HPDE6-E6E7 (cell line): Measurements from ENCODE around the gene TSPAN19.

Experiments used
- DNase-seq: peaks from one replicate; pipeline ENCODE4 v3.0.0; 2011; ENCODE audit warnings: missing footprints; ENCODE audit errors: extremely low spot score

TSPAN19 gene

DNA sequence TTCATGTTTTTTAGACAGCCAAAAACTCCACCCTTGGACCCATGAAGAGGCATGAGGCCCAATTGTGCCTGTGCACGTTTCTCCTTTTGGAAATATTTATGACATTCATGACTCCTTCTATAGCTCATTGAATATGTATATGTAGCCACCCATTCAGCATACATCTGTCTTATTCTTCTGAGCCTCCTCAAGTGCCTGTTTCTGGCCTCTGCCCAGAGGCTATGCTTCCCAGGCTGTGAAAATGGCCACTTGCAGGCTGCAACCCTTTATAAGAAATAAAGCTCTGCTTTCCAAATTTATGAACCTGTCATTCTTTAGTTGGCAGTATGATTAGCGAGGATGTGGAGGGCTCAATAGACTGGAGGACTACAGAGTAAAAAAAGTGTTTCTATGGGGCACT lies 35.3 kb downstream of the TSPAN19 start:
- no peak for DNase-seq

DNA sequence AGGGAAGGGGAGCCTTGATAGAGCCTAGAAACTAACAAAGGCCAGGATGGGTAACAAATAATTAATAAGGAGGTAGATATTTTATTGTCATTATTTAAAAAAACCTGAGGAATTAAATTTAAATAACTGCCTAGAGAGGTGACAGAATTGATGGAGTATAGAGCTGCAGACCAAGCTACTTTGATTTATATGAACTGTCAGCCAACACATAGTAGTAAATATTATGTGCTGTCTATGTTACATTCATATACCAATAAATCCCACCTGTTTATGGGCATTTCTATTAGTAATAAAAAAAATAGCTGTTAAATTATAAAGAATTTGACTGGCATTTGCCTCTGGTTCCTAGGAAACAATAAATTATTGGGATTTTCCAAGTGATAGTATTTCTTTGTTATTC lies 37.7 kb downstream of the TSPAN19 start:
- no peak for DNase-seq

DNA sequence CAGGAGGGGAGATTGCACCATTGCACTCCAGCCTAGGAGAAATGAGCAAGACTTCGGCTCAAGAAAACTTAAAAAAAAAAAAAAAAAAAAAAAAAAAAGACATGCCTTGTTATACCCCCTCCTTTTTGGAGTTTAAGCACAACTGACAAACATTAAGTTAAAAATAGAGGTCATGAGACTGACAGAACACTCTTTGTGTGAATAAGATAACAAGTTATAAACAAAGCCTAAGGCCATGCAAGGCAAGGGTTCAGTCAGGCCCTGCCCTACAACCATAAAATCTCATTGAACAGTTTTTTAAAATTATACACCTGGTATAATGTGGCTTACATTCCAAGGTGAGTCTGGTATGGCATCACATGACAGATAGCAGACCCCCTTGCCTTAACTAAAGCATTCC lies 39.3 kb downstream of the TSPAN19 start:
- DNase-seq, result no peak

DNA sequence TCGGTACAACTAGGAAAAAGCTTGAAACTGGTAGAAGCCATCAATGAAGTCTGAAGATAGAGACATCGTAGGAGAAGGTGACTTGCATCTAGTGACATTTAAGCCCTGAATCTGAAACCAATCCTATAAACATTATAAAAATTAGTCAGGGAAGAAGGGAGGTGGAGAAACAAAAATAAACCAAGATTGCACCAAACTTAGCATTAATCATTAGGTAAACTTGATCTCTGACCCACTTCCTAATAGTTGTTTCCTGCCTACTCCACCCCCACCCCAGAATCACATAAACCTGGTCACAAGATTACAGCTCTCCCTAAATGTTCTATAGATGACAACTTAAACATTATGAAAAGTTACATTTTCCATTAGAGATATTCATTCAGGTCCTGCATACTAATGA lies 40.4 kb downstream of the TSPAN19 start:
- no peak for DNase-seq

DNA sequence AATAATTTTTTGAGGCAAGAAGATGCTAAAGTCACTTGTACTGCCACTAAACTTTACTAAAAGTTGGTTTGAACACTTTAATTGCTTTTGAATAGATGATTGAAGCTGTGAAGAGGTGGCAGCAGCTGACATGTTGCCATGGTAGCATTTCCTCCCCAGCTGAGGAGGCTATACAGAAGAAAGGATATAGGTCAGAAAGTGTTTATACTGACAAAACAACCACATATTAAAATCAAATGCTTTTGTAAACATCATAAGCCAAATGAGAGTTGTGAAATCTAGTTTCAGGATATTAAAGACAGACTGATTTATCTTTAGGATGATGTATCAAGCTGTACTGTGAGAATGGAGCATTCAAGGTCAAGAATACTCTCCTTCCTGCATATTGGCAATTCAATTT lies 41.7 kb downstream of the TSPAN19 start:
- no peak for DNase-seq

DNA sequence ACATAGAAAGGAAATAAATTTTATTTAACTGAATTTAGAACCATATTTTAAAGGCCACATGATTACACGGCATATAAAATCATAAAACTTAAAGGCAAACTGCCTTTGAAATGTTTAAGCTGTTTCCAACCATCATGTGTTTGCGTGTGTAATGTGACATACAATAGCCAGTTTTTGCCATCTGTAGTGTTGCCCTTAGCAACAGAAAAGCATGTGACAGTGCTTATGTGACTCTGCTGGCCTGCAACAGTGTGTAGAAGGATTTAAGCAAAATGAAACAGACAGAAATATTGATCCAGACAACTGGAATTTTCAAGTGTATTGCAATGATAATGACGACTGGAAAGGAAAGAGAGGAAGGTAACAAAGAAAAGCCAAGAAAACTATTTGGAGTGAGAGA lies 49.5 kb downstream of the TSPAN19 start:
- no peak for DNase-seq

DNA sequence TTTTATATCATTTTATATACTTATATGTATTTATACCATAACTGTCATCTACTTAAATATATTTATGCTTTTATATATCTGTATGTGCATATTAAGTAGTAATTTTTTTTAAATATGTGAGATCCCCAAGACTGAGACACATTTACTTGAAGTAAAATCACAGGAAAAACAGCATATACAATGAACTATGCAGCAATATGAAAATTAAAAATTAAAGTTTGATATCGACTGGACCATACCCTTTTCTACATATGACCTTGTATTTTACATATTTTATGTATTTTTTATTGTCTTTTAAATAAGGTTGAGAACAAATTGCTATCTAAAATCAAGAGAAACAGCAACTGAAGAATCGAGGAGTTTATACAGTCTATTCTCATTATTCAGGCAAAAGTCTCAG lies 50.0 kb downstream of the TSPAN19 start:
- DNase-seq, result no peak

DNA sequence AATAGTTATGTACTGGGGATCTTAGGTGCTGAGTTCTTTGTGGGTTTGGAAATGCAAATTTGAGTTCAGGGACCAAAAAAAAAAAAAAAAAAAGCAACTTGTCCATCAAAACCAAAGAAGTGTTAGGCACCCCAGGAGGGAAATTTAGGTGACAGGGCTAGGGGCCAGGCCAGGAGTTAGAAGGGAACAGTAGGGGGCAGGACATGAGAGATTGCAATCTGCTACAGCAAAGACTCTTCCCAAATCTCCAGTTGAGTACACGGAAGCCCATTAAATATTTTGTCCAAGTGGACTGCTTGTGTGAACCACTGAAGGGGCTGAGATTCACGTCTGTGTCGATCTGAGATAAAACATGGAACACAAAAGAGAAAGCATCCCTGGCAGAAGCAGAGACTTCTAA lies 52.8 kb downstream of the TSPAN19 start:
- no peak for DNase-seq

DNA sequence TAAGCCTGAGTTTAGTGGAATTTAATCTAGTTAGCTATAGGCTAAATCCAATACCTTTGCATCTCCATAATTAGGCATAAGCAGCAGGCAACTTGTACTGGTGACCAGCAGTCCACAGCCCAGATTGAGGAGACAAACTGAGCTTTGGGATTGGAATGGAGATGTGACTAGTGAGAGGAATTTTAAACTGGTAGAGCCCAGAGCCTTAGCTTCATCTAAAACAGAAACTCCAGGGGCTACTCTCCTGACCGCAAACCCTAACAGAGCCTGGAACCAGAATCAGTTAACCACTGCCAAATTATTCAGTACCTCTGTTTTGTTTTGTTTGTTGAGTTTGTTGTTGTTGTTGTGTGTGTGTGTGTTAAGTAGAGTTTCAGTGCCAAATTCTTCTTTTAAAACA lies 53.2 kb downstream of the TSPAN19 start:
- DNase-seq, result no peak

DNA sequence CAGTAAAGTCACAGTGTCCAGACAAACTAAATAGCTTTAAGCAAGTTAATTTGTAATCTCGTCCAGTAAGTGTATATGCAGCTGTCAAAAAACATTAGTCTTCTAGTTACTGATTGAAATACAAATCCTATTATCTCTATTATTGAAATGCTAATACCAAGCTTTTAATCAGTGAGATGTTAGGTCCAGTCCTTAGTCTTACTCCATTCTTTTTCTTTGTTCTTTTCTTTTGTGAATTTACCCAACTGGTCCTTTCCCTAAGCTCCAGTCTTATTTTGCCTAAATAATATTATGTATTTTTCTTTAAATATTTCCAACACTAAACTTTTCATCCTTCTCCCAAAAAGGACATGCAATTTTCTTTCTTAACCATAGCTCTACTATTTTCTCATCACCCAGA lies 57.2 kb downstream of the TSPAN19 start:
- no peak for DNase-seq

DNA sequence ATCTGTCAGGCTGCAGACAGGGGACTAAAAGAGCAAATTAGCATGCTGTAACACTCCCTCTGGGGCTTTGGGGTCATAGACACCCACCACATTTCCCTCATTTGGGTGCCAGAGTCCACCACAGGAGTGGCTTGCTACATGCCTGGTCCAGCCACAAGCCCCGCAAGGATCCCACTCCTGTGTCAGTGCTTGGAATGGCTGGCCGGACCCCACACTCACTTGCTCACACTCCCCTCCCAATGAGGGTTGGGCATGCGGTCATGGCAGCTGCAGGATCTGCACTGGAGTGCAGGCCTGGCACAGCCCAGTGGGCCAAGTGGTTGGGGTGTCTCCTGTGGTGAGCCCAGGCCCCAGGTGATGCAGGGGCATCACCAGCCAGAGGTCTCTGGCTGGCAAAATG lies 59.9 kb downstream of the TSPAN19 start:
- no peak for DNase-seq

DNA sequence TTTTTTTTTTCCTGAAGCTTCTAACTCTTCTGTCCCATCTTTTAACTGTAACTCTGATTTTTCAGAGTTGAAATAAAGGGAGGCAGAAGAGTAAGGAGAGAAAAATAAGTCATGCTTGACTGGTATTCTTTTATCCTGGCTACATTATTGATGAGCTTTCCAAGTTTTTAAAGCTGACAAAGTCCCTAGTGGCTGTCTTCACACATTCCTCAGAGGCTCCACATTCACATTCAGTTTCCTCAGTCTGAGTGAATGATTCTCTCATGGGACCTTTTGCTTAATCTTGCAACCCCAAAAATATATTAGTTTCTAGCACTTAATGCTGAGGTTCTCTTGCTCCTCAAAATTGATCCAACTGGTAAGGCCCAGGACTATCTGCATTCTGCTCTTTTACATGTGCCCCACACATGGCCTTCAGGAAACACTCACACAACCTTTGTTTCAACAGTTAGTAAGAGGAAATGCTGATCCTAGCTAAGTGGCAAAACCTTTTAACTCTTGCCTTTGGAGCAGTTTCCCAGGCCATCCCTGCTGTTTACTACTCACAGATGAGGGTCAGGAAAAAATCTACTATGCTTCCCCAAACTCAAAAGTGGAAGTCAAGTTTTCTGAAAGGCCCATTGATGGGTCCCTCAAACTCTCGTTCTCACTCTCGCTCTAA lies 61.8 kb downstream of the TSPAN19 start:
- DNase-seq, result no peak

DNA sequence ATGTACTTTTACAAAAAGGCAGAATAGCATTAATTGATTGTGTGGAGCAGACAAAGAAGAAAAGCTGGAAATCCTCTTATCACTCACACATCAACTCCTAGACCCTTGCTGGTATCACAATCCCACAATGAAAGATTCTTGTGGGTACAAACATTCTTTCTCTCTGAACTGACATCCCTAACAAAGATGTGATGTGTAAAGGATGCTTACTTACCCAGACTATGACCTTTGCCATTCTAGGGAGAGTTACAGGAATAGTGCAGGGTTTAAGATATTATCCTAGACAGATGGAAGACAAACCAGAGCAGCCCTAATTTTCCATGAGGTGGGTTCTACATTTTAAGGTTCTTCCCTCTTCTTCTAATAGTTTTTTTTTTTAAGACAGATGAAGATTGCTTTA lies 63.1 kb downstream of the TSPAN19 start:
- DNase-seq, result no peak

DNA sequence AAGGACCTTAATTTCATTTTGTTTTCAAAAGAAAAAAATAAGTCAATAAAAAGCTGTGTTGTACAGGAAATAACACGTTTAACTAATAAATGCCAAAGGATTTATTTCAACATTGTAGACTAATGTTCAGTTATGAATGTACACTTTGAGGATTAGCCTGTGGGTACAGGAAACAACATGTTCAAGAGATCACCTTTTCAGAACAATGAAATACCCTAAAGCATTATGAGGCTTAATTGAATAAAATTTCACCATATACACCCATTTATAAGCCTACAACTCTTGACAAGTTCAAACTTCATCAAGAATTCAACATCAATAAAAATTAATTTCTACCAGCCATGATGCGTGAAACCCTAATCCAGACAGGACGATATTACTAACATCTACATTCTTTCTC lies 66.9 kb downstream of the TSPAN19 start:
- DNase-seq, result peak; percentile 15
